NCI-H2029 (cell line): ENCODE results near the gene PPP1R13B.

Source experiments
- DNase-seq: peaks from one replicate; lab custom pipeline; 2025; lab: John Stamatoyannopoulos, UW

PPP1R13B gene

GRCh38 chr14:103728721-103729120 is 118.7 kb downstream of the PPP1R13B start:
- peak; percentile 11 for DNase-seq

GRCh38 chr14:103728141-103728540 is 119.2 kb downstream of the PPP1R13B start:
- DNase-seq, result no peak

DNA sequence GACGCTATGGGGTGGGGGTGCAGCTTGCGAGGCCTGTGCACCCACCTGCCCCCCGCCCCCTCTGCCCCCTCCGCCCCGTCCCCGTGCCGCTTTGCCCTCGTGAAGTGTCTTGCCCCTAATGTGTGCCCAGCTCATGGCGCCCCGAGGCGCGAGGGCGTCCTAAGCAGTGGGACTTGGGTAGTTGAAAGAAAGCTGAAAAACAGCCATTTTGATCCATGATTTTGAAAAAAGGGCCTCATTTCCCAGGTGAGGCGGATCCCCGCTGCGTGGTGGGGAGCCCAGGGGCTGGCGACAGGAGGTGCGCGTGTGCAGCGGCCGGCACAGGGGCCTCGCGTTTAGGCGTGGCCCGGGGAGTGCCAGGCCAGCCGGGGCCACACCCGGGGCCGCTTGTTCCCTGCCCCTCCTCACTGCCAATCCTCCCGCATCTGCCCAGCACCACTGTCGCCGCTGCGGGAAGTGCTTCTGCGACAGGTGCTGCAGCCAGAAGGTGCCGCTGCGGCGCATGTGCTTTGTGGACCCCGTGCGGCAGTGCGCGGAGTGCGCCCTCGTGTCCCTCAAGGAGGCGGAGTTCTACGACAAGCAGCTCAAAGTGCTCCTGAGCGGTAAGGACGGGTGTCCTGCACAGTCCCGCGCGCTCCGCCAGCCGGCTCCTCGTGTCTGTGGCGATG is 119.9 kb downstream of the PPP1R13B start:
- DNase-seq, result no peak

- no peak for DNase-seq
These were observed 120.9 kb downstream of the PPP1R13B start for GRCh38 chr14:103726474-103726873.

DNA sequence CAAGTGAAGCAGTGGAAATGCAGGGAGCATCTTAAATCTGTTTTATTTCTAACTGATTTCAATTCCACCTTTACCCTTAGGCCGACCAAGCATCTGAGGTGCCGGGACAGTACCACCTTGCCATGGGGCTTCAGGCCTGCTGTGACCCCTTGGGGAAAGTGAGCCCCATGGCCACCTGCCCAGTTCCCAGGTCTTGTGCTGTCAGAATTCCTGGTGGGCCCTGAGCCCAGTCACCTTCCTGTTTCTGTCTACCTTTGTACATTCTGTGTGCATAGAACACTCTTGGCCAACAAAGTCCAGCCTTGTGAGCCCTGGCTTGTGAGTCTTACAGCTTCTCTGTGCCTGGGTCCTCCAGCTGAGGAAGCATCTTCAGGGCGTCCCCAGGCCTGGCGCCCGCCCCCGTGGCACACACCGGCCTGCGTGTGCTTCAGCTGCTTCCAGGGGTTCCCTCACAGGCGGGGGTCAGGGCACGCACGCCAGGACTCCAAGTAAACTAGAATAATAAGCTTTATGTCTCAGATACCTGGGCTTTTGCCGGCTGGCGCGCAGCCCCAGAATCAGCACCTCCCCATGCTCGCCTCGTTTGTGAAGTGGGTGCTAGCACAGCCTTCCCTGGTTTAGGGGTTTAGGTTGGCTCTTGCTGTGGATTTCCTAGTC is 121.5 kb downstream of the PPP1R13B start:
- DNase-seq, result no peak

GRCh38 chr14:103725001-103725682 is 122.2 kb downstream of the PPP1R13B start:
- no peak for DNase-seq

DNA sequence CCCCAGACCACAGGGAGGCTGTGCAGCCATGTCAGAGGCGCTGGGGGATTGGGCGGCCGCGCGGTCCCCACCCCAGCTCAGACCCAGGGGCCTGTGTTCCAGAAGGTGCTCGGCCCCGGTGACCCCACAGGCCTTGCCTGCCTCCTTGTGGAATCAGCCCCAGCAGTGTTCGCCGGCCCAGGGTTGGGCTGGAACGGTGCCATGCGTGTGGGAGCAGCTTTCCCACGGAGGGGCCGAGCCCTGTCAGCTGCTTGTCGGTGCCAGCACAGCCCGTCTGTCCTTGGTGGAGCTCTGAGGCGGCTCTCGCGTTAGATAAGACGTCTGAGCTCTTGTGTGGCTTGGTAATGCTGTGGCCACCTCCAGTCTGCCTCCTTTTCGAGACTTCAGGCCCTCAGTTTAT is 123.3 kb downstream of the PPP1R13B start:
- DNase-seq, result no peak

DNA sequence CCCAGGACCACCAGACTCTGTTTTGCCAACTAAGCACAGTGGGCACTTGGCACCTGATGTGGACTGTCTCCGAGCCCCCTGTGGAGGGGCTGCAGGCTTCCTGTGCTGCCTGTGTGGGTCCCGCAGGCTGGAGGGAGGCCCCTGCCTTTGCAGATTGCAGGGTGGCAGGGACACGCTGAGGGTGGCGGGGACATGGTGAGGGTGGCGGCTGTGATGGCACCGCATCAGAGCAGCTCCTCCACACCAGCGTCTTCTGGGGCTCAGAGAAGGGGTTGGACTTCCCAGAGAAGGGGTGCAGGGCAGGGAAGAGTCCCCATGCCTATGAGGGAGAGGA is 123.7 kb downstream of the PPP1R13B start:
- DNase-seq, result no peak

GRCh38 chr14:103721334-103722120 is 125.8 kb downstream of the PPP1R13B start:
- no peak for DNase-seq

DNA sequence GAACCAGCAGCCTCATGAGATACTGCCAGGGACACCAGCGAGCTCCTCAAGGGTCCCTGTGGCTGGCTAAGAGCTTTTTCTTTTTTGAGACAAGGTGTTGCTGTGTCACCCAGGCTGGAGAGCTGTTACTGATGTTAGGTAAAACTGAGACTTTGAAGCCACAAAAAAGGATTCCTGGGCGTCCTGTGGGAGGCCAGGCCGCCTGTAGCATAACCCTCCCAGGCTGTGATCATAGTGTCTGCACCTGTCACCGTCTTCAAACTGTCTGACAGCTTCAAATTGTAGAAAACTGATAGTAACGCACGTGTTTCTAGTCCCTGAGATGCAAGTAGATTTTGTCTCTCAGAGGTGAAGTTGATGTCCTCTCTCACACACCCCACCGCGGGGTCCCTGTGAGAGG is 127.6 kb downstream of the PPP1R13B start:
- DNase-seq, result no peak

DNA sequence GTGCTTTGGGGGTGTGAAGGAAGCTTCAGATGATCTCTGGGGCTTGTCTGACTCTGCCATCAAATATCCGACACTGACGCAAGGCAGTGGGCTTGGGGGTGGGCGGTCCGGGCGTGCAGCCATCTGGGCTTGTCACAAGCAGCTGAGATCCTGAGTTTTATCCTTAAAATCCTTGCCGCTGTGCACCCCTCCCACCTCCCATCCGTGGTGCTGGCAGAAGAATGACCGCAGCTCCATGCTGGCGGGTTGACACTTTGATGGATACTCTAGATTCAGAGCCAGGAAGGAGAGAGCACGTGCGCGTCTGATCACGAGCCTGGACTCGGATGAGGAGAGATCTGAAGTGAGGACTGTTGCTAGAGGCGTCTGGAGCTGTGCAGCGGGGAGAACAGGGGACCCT is 128.8 kb downstream of the PPP1R13B start:
- no peak for DNase-seq

- DNase-seq, result no peak
These were observed 130.4 kb downstream of the PPP1R13B start for GRCh38 chr14:103716899-103717411.

GRCh38 chr14:103716091-103716801 is 131.1 kb downstream of the PPP1R13B start:
- DNase-seq, result no peak

DNA sequence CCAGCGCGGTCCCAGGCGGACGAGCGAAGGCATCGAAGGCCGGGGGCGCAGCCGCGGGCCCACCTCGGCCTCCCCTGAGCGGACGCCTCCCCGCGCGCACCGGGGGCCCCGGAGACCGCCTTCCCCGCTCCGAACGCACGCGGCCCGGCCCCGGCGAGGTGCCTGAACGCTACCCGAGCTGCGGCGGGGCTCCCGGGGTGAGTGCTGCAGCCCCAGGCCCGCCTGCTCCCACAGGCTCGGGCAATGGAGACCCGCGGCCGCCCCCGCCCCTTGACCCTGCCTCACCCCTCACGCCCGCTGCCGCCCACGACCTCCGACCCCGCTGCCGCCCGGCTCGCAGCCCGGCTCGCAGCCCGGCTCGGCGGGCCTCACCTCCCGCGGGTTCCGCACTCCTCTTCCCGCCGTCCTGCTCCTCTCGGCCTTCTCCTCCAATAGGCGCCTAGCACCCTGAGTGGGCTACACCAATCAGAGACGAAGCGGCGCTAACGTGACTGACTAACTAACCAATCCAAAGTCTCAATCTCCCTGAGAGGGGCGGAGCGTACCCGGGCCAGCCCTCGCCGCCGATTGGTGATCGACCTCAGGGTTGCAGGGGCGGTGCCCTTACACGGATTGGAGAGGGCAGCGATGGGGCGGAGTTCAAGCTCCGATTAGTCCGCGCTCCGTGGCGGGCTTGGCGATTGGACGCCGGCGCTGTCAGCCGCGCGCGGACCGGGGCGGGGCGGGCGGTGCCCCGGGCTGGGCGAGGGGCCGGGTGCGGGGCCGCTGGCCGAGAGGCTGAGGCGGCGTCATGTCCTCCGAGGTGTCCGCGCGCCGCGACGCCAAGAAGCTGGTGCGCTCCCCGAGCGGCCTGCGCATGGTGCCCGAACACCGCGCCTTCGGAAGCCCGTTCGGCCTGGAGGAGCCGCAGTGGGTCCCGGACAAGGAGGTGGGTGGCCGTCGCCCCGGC is 132.0 kb downstream of the PPP1R13B start, which contains the start of the genes XRCC3 and ZFYVE21:
XRCC3 (minus strand) TSS at position 400 of the 949 bp plus-strand sequence. CDS start 4,364 bp downstream, outside the sequence.
ZFYVE21 (plus strand) TSS at position 759 of the 949 bp plus-strand sequence; CDS start at position 791, 32 bp downstream.
- DNase-seq, result peak; percentile 93

DNA sequence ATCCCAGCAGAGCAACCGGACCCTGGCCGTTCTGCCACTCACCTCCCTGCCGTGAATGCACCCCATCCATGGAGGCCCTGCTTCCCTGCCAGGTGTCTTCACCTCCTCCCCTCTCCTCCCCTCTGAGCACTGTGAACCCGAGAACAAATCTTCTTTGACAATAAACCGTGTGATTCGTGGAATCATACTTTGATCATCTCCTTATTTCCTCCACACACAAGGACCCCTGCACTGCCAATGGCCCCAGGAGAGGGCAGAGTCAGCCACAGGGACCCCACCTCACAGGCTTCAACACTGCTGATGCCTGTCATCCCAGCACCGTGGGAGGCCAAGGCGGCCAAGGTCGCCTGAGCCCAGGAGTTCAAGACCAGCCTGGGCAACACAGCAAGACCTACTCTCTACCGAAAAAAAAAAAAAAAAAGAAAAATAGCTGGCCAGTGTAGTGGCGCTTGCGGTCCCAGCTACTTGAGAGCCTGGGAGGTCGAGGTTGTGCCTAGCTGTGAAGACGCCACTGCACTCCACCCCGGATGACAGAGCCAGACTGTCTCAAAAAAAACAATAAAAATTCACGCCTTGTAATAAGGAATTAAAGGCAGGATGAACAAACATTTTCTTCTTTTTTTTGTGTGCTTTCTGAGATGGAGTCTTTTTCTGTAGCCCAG is 133.2 kb downstream of the PPP1R13B start:
- DNase-seq, result no peak

GRCh38 chr14:103713304-103714062 is 133.9 kb downstream of the PPP1R13B start:
- no peak for DNase-seq

DNA sequence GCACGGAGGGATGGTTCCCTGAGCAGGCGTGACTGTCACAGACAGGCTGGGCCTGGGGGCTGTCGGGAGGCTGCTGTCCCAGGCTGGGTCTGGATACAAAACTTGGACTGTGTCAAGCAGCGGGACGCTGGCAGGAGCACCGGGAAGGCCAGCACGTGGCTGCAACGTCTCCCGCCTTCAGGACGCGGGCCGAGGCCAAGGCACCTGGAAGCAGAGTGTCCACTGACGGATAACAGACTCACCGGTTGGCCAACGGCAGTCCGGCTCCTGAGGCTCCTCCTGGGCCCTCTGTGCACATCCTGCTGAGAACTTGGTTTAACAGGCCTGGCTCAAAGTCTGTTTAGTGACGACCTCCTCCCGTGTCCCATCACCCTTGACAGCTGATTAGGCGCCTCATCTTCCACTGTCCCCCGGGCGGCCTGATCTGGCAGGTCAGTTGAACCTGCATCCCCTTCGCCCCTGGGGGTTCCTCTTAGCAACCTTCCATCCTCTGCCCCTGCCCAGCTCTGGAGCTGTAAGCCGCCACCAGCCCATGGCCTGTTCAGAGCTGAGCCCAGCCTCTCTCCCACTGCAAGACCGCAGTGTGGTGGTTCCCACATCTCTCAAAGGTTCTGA is 134.6 kb downstream of the PPP1R13B start:
- no peak for DNase-seq
